PC-9 (cell line): ENCODE measurements around the gene SCYGR2. TPM values are rescaled to one million over a fixed set of nuclear protein-coding genes. Genes with fewer than 3 reads are reported as not detected.

Experiments used
- BruUV-seq: library from RNA; stranded (reverse); fragments of 400-500 nt; replicated peaks from 2 replicates; lab custom pipeline; 2021; lab: Mats Ljungman, UMichigan
- CTCF ChIA-PET: fragments of 300-600 bp; sonication (Branson Sonifier 250); formaldehyde crosslinking; loops from one replicate; lab custom pipeline; 2022; ENCODE audit warnings: antibody characterized with exemption; lab: Charles Lee
- POLR2A ChIA-PET: fragments of 300-600 bp; sonication (Branson Sonifier 250); formaldehyde crosslinking; loops from one replicate; lab custom pipeline; 2022; ENCODE audit warnings: antibody characterized with exemption; ENCODE audit not compliant: unreplicated experiment; lab: Charles Lee
- DNase-seq, 2 experiments: peaks; one replicate each; pipeline versions ENCODE4 v3.0.0 to v3.0.0-alpha.2; 2015 to 2022; ENCODE audit warnings: mixed read lengths in 1 of 2
- H2AFZ ChIP-seq: fragments of 200-600 bp; sonication (generic); 2 replicates; pipeline ENCODE4 v1.8.1; 2017; ENCODE audit warnings: antibody characterized with exemption
- H3F3A ChIP-seq: fragments of 200-600 bp; sonication (generic); 2 replicates; pipeline ENCODE4 v1.8.1; 2017; ENCODE audit warnings: antibody characterized with exemption, mild to moderate bottlenecking, low read depth; ENCODE audit not compliant: insufficient read depth
- H3K27ac ChIP-seq: fragments of 200-600 bp; sonication (generic); 2 replicates; pipeline ENCODE4 v1.6.1; 2016; ENCODE audit warnings: mixed run types
- H3K27me3 ChIP-seq: fragments of 200-600 bp; sonication (generic); 2 replicates; pipeline ENCODE4 v1.6.1; 2016; ENCODE audit warnings: low read depth, mixed run types; ENCODE audit not compliant: insufficient read depth
- H3K36me3 ChIP-seq: fragments of 200-600 bp; sonication (generic); 2 replicates; pipeline ENCODE4 v1.6.1; 2016; ENCODE audit warnings: low read depth, mixed run types
- H3K4me1 ChIP-seq: fragments of 200-600 bp; sonication (generic); replicated peaks from 2 replicates; pipeline ENCODE4 v1.6.1; 2016; ENCODE audit warnings: mixed run types; ENCODE audit not compliant: insufficient read depth
- H3K4me2 ChIP-seq: fragments of 200-600 bp; sonication (generic); 2 replicates; pipeline ENCODE4 v1.6.1; 2017; ENCODE audit warnings: mixed run types
- H3K4me3 ChIP-seq: fragments of 200-600 bp; sonication (generic); 2 replicates; pipeline ENCODE4 v1.6.1; 2016; ENCODE audit warnings: mixed run types
- H3K79me2 ChIP-seq: fragments of 200-600 bp; sonication (generic); 2 replicates; pipeline ENCODE4 v1.6.1; 2017; ENCODE audit warnings: low read depth, mixed run types
- H3K9me2 ChIP-seq: fragments of 200-600 bp; sonication (generic); 2 replicates; pipeline ENCODE4 v1.8.1; 2017; ENCODE audit warnings: mild to moderate bottlenecking; ENCODE audit not compliant: insufficient read depth
- H3K9me3 ChIP-seq: fragments of 200-600 bp; sonication (generic); 2 replicates; pipeline ENCODE4 v1.8.1; 2016; ENCODE audit warnings: low read depth; ENCODE audit not compliant: insufficient read depth
- H4K20me1 ChIP-seq: fragments of 200-600 bp; sonication (generic); 2 replicates; pipeline ENCODE4 v1.8.1; 2017; ENCODE audit not compliant: insufficient read depth
- CTCF ChIP-seq: fragments of 200-600 bp; sonication (generic); conservative IDR thresholded peaks from 2 replicates; pipeline ENCODE4 v1.6.1; 2017; ENCODE audit warnings: mixed run types, antibody characterized with exemption, mild to moderate bottlenecking, moderate library complexity
- EZH2 ChIP-seq: fragments of 200-600 bp; sonication (generic); IDR thresholded peaks from 2 replicates; pipeline ENCODE4 v1.8.0; 2017; ENCODE audit warnings: antibody characterized with exemption, low read depth
- intact Hi-C: fragments of 100-400 bp; cut with micrococcal nuclease; formaldehyde crosslinking; loops from one replicate; pipeline ENCODE4 v1.10.0; 2022; ENCODE audit not compliant: unreplicated experiment
- total RNA-seq: library from RNA; stranded (reverse); gene quantifications from 2 replicates; pipeline ENCODE4 v1.2.3, GENCODE V29; 2021

Gene SCYGR2
- total RNA-seq, 1 experiment from 2014 or later, result not detected

GRCh38 chr2:227643990-227644551 lies 45.4 kb downstream of the SCYGR2 start:
- no peak overlapping the region for H3K27ac ChIP-seq
- DNase-seq, result no peak
- no peaks in the 10 kb centered on the region for H3K79me2 ChIP-seq
- H3K4me1 ChIP-seq, result no peaks in the 10 kb centered on the region
- no peak overlapping the region for H3K4me2 ChIP-seq
- no peak overlapping the region for H2AFZ ChIP-seq
- intact Hi-C loops, result no loop called here
- POLR2A ChIA-PET, result interaction anchor here (0.6 kb wide), 2 partner anchors 40 to 122 kb away, joined by 6 to 7 read pairs; no protein-coding TSS in a partner anchor
- H3K4me3 ChIP-seq, result no peak overlapping the region
- H3K9me2 ChIP-seq, result no peaks in the 10 kb centered on the region
- H3K27me3 ChIP-seq, result no peaks in the 10 kb centered on the region
- H3F3A ChIP-seq, result no peaks in the 10 kb centered on the region
- TF ChIP-seq CTCF (no peak), EZH2 (no peak)
- H3K9me3 ChIP-seq, result no peaks in the 10 kb centered on the region
- H3K36me3 ChIP-seq, result no peaks in the 10 kb centered on the region
- CTCF ChIA-PET, result no interaction called here
- BruUV-seq, result no TSS peak
- no peaks in the 10 kb centered on the region for H4K20me1 ChIP-seq

Other genes starting within 250 kb of the SCYGR2 start
- gene TM4SF20, start 219.6 kb upstream of the SCYGR2 start, total RNA-seq, result not detected in 2 replicates
- not detected in 2 replicates for gene SCYGR1, start 210.9 kb upstream of the SCYGR2 start, total RNA-seq
- gene AGFG1, start 126.7 kb upstream of the SCYGR2 start, total RNA-seq, result 82.8 and 119 TPM in 2 replicates
- gene SCYGR3, start 15.9 kb downstream of the SCYGR2 start, total RNA-seq, result not detected in 2 replicates
- gene SCYGR4, start 18.6 kb downstream of the SCYGR2 start, total RNA-seq, result not detected in 2 replicates
- gene SCYGR5, start 67.9 kb downstream of the SCYGR2 start, total RNA-seq, result not detected in 2 replicates
- gene SLC19A3, start 119.1 kb downstream of the SCYGR2 start, total RNA-seq, result 4.3 and 4.5 TPM in 2 replicates
- gene SCYGR6, start 125.9 kb downstream of the SCYGR2 start, total RNA-seq, result not detected in 2 replicates
- gene SCYGR7, start 129.4 kb downstream of the SCYGR2 start, total RNA-seq, result not detected in 2 replicates
- not detected in 2 replicates for gene SCYGR8, start 147.0 kb downstream of the SCYGR2 start, total RNA-seq
- not detected in 2 replicates for gene CCL20, start 214.9 kb downstream of the SCYGR2 start, total RNA-seq